Natural killer cell treated with Interleukin-12 subunit alpha and Interleukin-12 subunit beta and Interleukin-15 and Interleukin-18, amount 100 ng/mL, for 72 hours (primary cell): ENCODE measurements around the gene BCL2. TPM values are rescaled to one million over a fixed set of nuclear protein-coding genes. Genes with fewer than 3 reads are reported as not detected.
"Not testable (repeated sequence)": the region's sequence is repeated elsewhere in the genome, so short reads cannot be mapped to it uniquely, and the experiment has no call there.

Experiments used
- ATAC-seq, 2 donors: fragments of 150-1000 bp; cut with Tn5 transposase in 1 of 2; sonication (Bioruptor Pico), chemical (Tn5 transposase) in 1 of 2; 2 replicates each; pipeline ENCODE4 v1.10.0; 2021
- DNase-seq: peaks from one replicate; pipeline ENCODE4 v3.0.0; 2022; ENCODE audit warnings: low spot score
- H3K27ac Mint-ChIP-seq, 2 donors: 1 replicate in 1 of 2; 2 replicates in 1 of 2; pipeline ENCODE4 v1.8.0; 2022; ENCODE audit warnings: mixed read lengths in 2 of 2, mild to moderate bottlenecking in 1 of 2, moderate library complexity in 1 of 2
- H3K27me3 Mint-ChIP-seq, 2 donors: 1 replicate in 1 of 2; 2 replicates in 1 of 2; pipeline ENCODE4 v1.8.0; 2022; ENCODE audit warnings: mixed read lengths in 2 of 2
- H3K36me3 Mint-ChIP-seq: one replicate; pipeline ENCODE4 v1.8.0; 2022; ENCODE audit warnings: mixed read lengths
- H3K4me1 Mint-ChIP-seq, 2 donors: 1 replicate in 1 of 2; 2 replicates in 1 of 2; pipeline ENCODE4 v1.8.0; 2022; ENCODE audit warnings: low read depth in 2 of 2, mixed read lengths in 2 of 2, mild to moderate bottlenecking in 1 of 2
- H3K4me3 Mint-ChIP-seq: one replicate; pipeline ENCODE4 v1.8.0; 2022; ENCODE audit warnings: mixed read lengths
- H3K9me3 Mint-ChIP-seq: 2 replicates; pipeline ENCODE4 v1.8.0; 2022; ENCODE audit warnings: mixed read lengths
- total RNA-seq, 2 donors: library from RNA; stranded (reverse); gene quantifications; one replicate each; pipeline ENCODE4 v1.2.3, GENCODE V29; 2022

Gene BCL2
- total RNA-seq, 2 donors from 2014 or later, result 61.7 to 84.7 TPM

DNA sequence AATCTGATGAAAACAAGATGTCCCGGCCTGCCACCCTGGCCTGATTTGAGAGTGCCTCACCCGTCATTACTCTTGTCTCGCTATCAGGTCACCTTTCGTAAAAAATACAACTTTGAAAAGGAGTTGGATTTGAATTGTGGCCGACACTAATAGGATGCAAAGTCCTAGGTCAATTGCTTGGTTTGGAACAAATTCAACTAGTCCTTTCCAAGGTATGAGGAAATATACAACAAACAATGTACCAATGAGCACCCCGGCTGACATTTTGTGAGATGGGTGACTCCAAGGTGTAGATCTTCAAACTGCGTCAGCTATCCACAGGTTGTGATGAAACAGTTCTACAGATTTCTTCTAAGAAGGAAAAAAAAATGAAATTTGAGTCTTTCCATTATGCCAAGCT, 77.8 kb downstream of the BCL2 start:
- Mint-ChIP-seq H3K9me3 (peaks cover 3% of the 10 kb centered on the region), H3K27me3 (no peaks in the 10 kb centered on the region), H3K4me3 (no peak overlapping the region), H3K27ac (no peak overlapping the region), H3K4me1 (peaks cover 29 to 43% of the 10 kb centered on the region in 2 donors), H3K36me3 (peaks cover 10% of the 10 kb centered on the region)
- DNase-seq (no peak), ATAC-seq (no peak)

DNA sequence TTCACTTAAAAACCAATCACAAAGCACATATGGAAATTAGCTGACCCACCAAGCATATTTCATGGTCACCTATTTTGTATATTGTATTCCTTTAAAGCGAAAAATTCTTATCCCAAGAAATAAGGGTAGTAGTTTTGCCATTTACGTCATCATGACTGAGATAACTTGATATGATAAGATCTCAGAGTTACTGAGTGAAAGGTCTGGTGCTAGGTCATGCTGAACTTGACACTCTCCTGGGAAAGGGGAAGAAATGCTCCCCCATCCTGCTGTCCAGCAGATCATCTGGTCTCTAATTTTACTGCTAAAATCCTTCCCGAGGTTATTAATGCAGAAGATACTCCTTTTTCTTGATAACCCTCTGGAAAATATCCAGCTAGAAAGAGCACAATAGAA, 78.3 kb downstream of the BCL2 start:
- Mint-ChIP-seq H3K36me3 (peaks cover 8% of the 10 kb centered on the region), H3K27ac (no peak overlapping the region), H3K9me3 (no peaks in the 10 kb centered on the region), H3K4me1 (peaks cover 29 to 43% of the 10 kb centered on the region in 2 donors), H3K27me3 (no peaks in the 10 kb centered on the region), H3K4me3 (no peak overlapping the region)
- ATAC-seq (no peak), DNase-seq (no peak)

DNA sequence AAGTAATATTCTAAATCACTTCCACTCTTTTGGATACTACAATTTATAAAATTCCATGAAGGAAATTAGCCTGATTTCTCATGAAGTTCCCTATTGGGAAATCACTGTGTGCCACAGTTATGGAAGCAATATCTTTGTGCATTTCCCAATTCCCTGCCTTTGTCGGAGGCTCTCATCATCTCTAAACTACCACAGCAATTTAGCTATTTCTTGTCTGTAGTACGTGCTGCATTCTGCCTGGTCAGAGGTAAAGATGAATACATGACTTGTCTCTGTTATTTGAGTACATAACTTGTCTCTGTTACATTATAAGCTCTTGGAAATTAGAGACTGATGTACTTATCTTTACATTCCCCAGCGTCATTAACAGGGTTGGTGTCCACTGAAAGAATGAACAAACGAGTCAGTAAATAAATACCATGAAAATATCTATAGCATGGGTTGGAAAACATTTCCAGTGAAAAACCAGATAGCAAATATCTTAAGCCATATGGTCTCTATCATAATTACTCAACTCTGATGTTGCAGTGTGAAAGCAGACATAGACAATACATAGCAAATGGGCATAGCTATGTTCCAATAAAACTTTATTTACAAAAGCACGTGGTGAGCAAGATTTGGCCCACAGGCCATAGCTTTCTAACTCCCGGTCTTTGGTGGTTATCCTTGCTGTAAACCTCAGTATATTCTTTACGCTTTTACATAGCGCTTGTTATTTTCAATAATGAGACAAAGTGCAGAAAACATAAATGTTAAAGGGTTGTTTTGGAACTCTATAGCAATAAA, 78.8 kb downstream of the BCL2 start:
- H3K27ac Mint-ChIP-seq, result no peak overlapping the region
- no peaks in the 10 kb centered on the region for H3K9me3 Mint-ChIP-seq
- no peaks in the 10 kb centered on the region for H3K27me3 Mint-ChIP-seq
- peaks cover 30 to 42% of the 10 kb centered on the region in 2 donors for H3K4me1 Mint-ChIP-seq
- peaks cover 13% of the 10 kb centered on the region for H3K36me3 Mint-ChIP-seq
- no peak for ATAC-seq
- no peak overlapping the region for H3K4me3 Mint-ChIP-seq
- DNase-seq, result no peak

DNA sequence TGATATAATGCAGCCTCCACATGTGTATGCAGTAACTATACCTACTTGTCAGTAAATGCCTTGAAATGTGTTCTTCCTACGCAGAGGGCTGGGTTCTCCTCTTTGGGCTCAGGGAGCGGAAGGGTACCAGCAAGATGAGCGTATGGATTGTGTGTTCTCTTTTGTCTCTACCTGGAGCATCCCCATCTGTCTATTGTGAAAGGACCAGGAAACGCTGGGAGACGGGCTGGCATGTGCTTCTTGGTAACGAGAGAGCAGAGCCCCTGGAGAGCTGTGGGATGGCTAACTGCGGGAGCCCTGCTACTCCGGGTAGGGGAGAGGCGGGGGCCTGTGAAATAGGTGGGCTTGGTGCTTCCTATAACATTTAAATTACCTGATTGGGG, 80.9 kb downstream of the BCL2 start:
- peaks cover 18% of the 10 kb centered on the region for H3K36me3 Mint-ChIP-seq
- no peaks in the 10 kb centered on the region for H3K27me3 Mint-ChIP-seq
- H3K9me3 Mint-ChIP-seq, result no peaks in the 10 kb centered on the region
- DNase-seq (no peak), ATAC-seq (no peak)
- H3K4me3 Mint-ChIP-seq, result no peak overlapping the region
- H3K4me1 Mint-ChIP-seq, result peaks cover 34 to 45% of the 10 kb centered on the region in 2 donors
- H3K27ac Mint-ChIP-seq, result no peak overlapping the region

DNA sequence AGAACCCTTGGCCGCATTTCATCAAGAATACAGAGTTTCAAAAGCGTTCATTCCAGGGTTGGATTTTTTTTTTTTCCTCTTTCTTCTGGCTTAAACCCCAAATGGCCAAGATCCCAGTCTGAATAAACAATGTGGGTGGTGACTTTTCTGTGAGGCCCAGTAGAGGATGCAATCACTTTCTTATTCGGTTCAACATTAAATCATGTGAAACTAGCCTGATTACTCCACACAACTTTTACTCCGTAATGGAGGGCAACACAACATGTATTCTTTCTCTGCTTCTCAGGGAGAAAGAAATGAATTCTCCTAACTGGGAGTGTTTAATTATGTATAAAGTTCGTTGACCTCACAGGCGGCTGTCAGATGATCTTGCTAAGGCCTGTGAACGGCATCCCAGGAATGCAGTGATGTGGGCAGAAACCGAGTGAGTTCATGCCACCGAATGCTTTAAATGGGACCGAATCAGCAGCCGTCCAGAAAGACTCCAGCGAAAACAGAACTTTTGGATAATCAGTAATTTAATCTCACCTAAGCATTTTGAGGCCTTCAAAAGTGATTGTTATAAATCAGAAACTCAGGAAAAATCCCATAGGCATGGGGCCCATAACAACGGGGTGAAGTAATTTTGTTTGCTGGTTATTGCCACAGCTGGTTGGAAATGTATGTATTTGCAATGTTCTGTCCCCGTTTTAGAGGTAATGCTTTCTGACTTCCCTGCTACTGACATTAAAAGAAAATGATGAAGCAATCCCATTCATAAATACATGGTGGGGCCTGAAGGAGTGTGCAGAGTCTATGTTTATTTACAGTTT, 81.5 kb downstream of the BCL2 start:
- H3K4me3 Mint-ChIP-seq, result no peak overlapping the region
- peak overlapping the region in 1 of 2 donors; percentile 23 for H3K27ac Mint-ChIP-seq
- peaks cover 18% of the 10 kb centered on the region for H3K36me3 Mint-ChIP-seq
- no peaks in the 10 kb centered on the region for H3K27me3 Mint-ChIP-seq
- H3K4me1 Mint-ChIP-seq, result peaks cover 31 to 44% of the 10 kb centered on the region in 2 donors
- ATAC-seq, result no peak
- H3K9me3 Mint-ChIP-seq, result no peaks in the 10 kb centered on the region
- DNase-seq, result no peak

DNA sequence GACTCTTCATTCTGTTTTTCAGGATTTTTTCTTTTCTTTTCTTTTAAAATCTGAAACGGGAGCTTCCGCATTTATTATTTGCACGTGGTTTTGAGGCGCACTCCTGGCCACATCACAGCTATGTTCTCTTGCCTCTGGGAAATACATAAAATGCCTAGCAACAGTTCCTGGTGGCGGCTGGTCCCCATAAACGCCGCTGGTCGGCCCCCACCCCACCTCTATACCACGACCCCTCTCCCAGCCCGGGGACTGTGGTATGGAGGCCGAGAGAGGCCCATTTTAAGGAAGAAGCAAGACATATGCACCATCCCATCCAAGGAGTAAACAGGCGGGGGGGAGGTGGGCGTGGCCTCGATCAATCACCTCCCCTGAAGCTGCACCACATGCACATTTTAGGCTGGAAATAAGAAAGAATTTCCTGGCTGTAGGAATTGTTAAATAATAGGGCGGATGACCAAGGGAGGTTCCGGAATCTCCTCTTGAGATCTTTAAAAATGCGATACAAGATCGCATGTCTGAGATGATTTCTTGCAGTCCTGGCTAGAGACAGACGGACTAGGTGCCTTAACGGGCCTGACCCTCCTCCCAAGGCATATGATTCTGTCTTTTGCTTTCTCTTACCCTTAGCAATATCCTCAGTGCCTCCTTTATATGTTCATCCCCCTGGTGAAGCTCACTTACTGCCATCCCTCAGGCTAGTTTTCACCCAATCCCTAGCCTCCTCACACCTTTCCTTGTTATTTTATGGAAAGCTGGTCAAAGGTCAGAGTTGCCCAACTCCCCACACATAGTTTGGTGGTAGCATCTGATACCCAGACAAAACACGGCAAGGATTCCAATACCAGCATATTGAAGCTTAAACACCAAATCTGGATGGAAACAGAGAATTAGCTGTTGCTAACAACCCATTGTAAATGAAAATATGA, 82.4 kb downstream of the BCL2 start:
- Mint-ChIP-seq H3K9me3 (no peaks in the 10 kb centered on the region), H3K27me3 (no peaks in the 10 kb centered on the region), H3K27ac (peak overlapping the region; percentile 69 to 71), H3K36me3 (peaks cover 10% of the 10 kb centered on the region), H3K4me1 (peaks cover 32 to 39% of the 10 kb centered on the region in 2 donors), H3K4me3 (no peak overlapping the region)
- ATAC-seq (no peak), DNase-seq (no peak)

DNA sequence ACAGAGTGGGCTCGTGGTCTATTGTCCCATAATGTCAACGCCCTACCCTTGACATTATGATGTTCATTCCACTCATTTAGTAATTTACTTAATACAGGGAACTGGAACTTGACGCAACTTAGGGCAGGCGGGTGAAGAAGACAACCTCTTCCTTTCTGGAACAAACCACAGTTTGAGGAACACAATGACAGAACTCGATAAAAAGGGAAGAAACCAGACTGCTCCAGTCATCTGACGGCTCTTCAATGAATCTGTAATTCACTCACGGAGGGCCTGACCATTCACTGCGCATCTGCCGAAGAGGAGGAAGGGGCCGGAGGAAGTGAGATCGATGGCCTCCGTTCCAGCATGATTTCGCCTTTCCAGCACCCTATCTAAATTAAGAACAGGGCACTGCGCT, 83.2 kb downstream of the BCL2 start:
- H3K4me1 Mint-ChIP-seq, result peaks cover 36 to 40% of the 10 kb centered on the region in 2 donors
- peak overlapping the region; percentile 69 to 71 for H3K27ac Mint-ChIP-seq
- peaks cover 10% of the 10 kb centered on the region for H3K36me3 Mint-ChIP-seq
- no peaks in the 10 kb centered on the region for H3K27me3 Mint-ChIP-seq
- no peak for ATAC-seq
- H3K9me3 Mint-ChIP-seq, result no peaks in the 10 kb centered on the region
- DNase-seq, result no peak
- peak overlapping the region; percentile 33 for H3K4me3 Mint-ChIP-seq

DNA sequence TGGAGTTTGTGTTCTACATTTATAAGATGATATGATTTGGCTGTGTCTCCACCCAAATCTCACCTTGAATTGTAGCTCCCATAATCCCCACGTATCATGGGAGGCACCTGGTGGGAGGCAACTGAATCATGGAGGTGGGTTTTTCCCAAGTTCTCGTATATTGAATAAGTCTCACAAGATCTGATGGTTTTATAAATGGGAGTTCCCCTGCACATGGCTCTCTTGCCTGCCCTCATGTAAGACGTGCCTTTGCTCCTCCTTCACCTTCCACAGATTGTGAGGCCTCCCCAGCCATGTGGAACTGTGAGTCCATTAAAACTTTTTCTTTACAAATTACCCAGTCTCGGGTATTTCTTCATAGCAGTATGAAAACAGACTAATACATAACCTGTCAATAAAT, 83.6 kb downstream of the BCL2 start:
- Mint-ChIP-seq H3K36me3 (peaks cover 10% of the 10 kb centered on the region), H3K4me1 (peaks cover 35 to 40% of the 10 kb centered on the region in 2 donors), H3K4me3 (peak overlapping the region; percentile 33), H3K27ac (peak overlapping the region; percentile 69 to 71)
- H3K27me3 Mint-ChIP-seq, ATAC-seq, H3K9me3 Mint-ChIP-seq, DNase-seq: not testable (repeated sequence)

DNA sequence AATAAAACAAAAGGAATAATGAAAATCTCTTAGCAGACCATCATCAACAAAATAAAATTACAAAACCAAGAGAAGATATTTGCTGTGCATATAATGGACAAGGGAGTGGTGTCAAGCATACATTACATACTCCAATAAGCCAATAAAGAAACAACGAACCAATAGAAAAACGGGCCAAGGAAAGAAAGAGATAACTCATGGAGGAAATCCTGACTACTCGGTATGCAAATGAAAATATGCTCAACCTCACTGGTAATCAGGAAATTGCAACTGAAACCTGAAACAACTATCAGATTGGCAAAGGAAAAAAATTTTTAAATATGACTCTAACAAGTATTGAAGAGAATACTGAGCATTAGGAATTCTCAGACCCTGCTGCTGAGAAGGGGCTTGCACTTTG, 84.7 kb downstream of the BCL2 start:
- Mint-ChIP-seq H3K4me3 (peak overlapping the region; percentile 48), H3K4me1 (peaks cover 40 to 43% of the 10 kb centered on the region in 2 donors), H3K27me3 (no peaks in the 10 kb centered on the region), H3K27ac (peak overlapping the region; percentile 36 to 73), H3K9me3 (no peaks in the 10 kb centered on the region), H3K36me3 (peaks cover 10% of the 10 kb centered on the region)
- DNase-seq (no peak), ATAC-seq (no peak)

DNA sequence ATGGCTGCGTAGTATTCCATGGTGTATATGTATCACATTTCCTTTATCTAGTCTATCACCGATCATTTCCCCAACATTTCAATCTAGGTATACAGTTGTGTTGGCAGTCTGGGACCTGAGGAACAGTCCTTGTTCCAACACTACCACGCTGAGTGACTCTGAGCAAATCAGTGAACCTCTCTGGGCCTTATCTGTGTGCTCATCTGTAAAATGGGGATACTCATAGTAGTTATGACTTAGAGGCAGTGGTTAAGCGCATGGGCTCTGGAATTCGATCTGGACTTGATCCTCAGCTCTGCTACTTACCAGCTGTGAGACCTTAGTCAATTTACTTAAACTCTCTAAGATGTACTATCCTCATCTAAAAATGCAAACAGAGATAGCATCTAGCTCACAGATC, 85.1 kb downstream of the BCL2 start:
- Mint-ChIP-seq H3K4me3 (peak overlapping the region; percentile 48), H3K36me3 (peaks cover 13% of the 10 kb centered on the region), H3K9me3 (no peaks in the 10 kb centered on the region), H3K27ac (peak overlapping the region; percentile 36 to 73), H3K27me3 (no peaks in the 10 kb centered on the region), H3K4me1 (peaks cover 44 to 47% of the 10 kb centered on the region in 2 donors)
- DNase-seq (no peak), ATAC-seq (no peak)

DNA sequence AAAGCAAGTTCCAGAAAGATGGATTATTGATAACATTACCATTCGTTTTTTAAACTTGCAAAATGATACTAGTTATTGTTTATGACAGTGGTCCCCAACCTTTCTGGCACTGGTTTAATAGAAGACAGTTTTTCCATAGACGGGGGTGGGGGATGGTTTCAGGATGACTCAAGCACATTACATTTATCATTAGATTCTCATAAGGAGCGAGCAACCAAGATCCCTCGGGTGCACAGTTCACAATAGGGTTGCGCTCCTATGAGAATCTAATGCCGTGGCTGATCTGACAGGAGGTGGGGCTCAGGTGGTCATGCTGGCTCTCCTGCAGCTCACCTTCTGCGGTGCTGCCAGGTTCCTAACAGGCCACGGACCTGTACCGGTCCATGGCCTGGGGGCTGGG, 86.2 kb downstream of the BCL2 start:
- no peak overlapping the region for H3K4me3 Mint-ChIP-seq
- H3K27ac Mint-ChIP-seq, result peak overlapping the region in 1 of 2 donors; percentile 71
- peaks cover 15% of the 10 kb centered on the region for H3K36me3 Mint-ChIP-seq
- H3K9me3 Mint-ChIP-seq, result no peaks in the 10 kb centered on the region
- no peak for ATAC-seq
- no peak for DNase-seq
- no peaks in the 10 kb centered on the region for H3K27me3 Mint-ChIP-seq
- H3K4me1 Mint-ChIP-seq, result peaks cover 46 to 47% of the 10 kb centered on the region in 2 donors

DNA sequence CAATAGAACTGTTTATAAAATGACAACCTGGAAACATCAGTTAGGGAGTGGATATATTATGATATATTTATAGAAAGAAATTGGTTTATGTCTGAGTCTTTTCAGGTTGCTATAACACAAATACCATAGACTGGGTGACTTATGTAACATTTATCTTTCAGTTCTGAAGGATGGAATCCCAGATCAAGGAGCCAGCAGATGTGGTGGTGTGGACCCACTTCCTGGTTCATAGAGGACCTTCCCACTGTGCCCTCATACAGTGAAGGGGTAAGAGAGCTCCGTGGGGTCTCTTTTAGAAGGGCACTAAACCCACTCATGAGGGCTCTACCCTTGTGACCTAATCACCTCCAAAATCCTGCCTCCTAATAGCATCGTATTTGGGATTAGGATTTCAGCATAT, 86.7 kb downstream of the BCL2 start:
- DNase-seq (no peak), ATAC-seq (no peak)
- H3K27me3 Mint-ChIP-seq, result no peaks in the 10 kb centered on the region
- H3K4me1 Mint-ChIP-seq, result peaks cover 46 to 47% of the 10 kb centered on the region in 2 donors
- no peak overlapping the region for H3K4me3 Mint-ChIP-seq
- H3K27ac Mint-ChIP-seq, result peak overlapping the region in 1 of 2 donors; percentile 71
- H3K9me3 Mint-ChIP-seq, result no peaks in the 10 kb centered on the region
- peaks cover 15% of the 10 kb centered on the region for H3K36me3 Mint-ChIP-seq

DNA sequence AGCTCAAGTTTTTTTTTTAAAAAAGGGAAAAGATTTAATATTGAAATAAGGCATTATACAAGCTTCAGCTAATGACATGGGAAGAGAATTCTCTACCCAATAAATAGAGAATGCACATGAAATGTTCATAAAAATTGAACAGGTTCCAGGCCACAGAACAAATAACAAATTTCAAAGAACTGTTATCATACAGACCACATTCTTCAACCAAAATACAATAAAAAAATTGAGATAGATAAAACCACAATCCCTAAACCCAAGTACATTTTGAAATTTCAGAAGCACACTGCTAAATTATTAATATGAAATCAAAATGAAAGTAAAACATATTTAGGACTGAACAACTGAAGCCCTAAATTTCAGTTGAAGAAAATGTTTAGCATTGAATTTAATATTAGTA, 89.6 kb downstream of the BCL2 start:
- H3K27ac Mint-ChIP-seq, result peak overlapping the region; percentile 78 to 79
- ATAC-seq (no peak), DNase-seq (no peak)
- H3K4me3 Mint-ChIP-seq, result peak overlapping the region; percentile 72
- no peaks in the 10 kb centered on the region for H3K27me3 Mint-ChIP-seq
- peaks cover 37 to 42% of the 10 kb centered on the region in 2 donors for H3K4me1 Mint-ChIP-seq
- H3K36me3 Mint-ChIP-seq, result peaks cover 11% of the 10 kb centered on the region
- H3K9me3 Mint-ChIP-seq, result no peaks in the 10 kb centered on the region
